Left ventricle myocardium superior (tissue), 1 donor: ENCODE measurements around the gene MYBPH. TPM values are rescaled to one million over a fixed set of nuclear protein-coding genes. Genes with fewer than 3 reads are reported as not detected.

Source experiments
- ATAC-seq: fragments of 200-7000 bp; cut with Tn5 transposase; one replicate; pipeline ENCODE4 v1.9.1; 2020; ENCODE audit warnings: mild to moderate bottlenecking, moderate library complexity
- DNase-seq: peaks from one replicate; pipeline ENCODE4 v3.0.0-alpha.2; 2020
- intact Hi-C: fragments of 100-400 bp; cut with micrococcal nuclease; formaldehyde crosslinking; loops from one replicate; pipeline ENCODE4 v1.11.0; 2022
- total RNA-seq: library from RNA; stranded (reverse); fragmentation: NEBNext Ultra II Directional; extraction: Animal tissue kit (Norgen Biotek cat#: 25700); gene quantifications from one replicate; pipeline ENCODE4 v1.2.1, GENCODE V29; 2021
- donor health status: DM: no; HTN: yes; CAD: no; lungs with severe emphysema.

The MYBPH gene
- total RNA-seq, 1 donor from 2014 or later: not detected

DNA sequence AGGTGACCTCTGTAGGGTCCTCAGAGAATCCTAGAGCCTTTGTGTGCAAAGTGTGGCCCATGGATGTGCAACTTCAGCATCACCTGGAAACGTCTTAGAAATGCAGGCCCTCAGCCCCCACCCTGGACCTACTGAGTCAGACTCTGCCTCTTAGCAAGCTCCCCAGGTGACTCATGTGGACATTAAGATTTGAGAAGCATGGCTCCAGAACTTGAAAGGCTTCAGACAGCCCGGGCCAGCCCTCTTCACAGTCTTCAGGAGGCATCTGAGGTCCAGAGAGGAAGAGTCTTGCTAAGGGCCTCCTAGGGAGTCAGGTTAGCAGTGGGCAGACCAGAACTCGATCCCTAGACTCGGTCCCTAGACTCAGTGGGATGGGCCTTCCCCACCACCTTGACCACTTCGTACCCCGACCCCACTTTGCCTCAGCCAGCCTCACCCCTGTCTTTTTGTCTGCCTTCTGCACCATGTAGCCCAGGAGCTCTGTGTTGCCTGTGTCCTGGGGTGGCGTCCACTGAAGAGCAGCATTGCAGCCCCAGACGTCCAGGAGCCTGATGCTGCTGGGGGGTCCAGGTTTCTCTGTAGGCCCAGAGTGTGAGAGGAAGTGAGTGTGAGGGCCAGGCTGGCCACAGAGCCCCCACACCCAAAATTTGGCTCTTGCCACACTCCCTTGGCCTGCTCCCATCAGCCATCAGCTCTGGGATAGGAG is 4.8 kb downstream of the MYBPH start:
- ATAC-seq (no peak), DNase-seq (no peak)
- intact Hi-C loops: loop anchor here (5.0 kb wide), 1 partner anchor 53 kb away; no protein-coding TSS in a partner anchor

DNA sequence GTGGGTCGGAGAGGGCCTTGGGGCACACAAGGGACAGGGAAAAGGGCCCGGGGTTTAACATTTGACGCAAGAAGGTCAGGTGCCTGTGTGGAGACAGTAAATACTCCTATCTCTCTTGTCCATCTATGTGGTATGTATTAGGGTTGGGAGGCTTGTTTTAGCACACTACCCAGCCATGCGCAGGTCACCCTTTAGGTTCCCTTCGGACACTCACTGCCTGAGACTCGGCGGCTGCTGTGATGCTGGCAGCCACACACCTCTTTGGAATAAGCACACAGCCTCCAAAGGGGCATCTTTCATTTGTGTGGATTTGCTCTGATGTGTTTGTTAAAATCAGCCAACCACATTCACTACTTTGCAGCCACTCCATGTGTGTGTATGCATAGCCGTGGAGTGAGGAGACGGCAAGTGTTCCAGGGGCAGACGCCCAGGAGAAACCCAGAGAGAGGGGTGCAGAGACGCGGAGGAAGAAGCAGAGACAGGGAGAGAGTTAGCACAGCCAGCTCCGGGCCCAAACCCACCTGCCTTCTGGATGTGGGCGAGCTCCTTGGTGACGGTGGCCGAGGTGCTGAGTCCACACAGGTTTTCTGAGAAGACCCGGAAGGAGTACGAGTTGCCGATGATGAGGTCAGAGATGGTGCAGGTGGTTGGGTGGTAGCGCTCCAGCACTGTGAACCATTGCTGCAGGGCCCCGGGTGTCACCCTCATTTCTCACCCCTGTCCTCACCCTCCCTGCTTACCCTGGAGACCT is 5.7 kb downstream of the MYBPH start:
- DNase-seq (peak; percentile 23), ATAC-seq (no peak)
- intact Hi-C loops: loop anchor here (5.0 kb wide), 1 partner anchor 53 kb away; no protein-coding TSS in a partner anchor

DNA sequence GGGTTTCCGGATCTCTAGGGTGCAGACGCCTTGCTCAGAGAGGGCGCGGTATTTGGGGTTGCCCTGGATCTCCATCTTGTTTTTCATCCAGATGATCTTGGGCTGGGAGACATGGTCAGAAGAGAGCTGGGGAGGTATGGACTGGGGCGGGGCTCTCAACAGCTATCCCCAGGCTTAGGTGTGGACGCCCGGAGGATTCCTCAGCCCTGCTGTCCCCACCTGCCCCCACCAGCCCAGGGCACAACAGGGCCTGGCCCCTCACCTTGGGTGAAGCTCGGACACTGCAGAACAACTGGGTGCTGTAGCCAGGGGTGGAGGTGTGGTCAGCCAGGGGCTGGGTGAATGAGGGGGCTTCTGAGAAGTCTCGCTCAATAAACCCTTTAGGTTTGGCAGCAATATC is 6.6 kb downstream of the MYBPH start:
- no peak for ATAC-seq
- peak; percentile 8 for DNase-seq
- intact Hi-C loops: no loop called here

DNA sequence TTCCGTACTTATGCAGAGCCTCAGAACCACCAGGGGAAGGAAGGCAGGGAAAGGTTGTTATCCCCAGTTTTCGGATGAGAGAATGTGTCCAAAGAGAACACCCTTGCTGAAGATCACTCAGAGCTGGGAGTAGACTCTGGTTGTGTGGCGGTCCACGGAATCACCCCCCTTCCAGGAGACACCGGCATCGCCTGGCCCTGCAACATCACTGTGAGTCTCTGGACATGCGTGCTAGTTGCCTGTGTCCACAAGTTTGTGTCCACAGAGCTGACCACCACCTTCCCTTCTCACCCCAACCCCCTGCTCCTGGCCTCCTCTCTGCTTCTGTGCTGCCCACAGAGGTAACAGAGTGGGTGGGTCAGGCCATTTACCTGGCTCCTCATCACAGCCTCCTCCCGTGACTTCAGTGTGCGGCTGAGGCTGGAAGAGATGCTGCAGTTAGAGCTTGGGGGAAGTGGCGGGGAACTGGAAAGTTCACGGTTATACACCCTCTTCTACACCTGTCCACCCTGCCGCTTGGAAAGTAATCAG is 7.3 kb downstream of the MYBPH start:
- DNase-seq: no peak
- intact Hi-C loops: no loop called here
- no peak for ATAC-seq

DNA sequence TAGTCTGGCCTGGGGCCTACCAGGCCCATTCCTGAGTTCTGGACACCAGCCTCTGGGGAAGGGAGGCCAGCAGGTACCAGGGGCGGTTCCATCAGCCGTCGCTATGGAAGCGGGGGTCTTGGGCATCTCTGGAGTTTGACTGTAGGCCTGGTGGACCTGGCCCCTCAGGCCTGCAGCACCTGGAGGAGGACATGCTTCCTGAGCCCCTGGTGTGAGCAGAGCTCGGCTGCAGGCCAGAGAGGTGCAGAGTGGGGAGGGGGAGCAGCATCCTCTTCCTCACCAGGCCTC is 7.8 kb downstream of the MYBPH start:
- DNase-seq: no peak
- ATAC-seq: no peak
- intact Hi-C loops: no loop called here

DNA sequence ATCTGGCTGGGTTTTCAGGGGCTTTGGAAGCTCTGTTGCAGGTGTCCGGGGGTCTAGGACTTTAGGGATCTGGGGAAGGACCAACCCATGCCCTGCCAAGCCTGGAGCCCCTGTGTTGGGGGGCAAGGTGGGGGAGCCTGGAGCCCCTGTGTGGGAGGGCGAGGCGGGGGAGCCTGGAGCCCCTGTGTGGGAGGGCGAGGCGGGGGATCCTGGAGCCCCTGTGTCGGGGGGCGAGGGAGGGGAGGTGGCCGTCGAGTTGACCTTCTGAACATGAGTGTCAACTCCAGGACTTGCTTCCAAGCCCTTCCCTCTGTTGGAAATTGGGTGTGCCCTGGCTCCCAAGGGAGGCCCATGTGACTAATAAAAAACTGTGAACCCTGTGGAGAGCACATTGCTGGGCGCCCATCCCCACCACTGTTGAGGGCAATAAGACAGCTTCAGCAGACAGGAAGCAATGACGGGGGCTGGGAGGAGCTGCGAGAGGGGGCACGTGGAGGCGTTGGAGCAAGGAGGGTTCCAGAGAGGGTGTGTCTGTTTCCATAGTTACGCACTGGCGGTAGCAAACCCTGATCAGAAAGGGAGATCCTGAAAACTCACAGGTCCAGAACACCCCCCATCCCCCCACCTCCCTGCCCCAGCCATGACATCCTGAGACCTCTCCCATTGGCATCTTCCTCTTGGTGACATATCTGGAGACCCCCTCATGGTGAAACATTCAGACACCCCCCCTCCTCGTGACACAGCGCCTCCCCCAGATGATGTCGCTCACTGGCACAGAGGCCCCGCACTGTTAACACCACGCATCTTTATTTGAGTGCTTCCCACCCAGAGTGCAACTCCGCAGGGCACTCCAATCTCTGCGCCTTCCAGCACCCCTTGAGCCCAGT is 8.4 kb downstream of the MYBPH start:
- peak; percentile 23 for DNase-seq
- intact Hi-C loops: no loop called here
- ATAC-seq: no peak

DNA sequence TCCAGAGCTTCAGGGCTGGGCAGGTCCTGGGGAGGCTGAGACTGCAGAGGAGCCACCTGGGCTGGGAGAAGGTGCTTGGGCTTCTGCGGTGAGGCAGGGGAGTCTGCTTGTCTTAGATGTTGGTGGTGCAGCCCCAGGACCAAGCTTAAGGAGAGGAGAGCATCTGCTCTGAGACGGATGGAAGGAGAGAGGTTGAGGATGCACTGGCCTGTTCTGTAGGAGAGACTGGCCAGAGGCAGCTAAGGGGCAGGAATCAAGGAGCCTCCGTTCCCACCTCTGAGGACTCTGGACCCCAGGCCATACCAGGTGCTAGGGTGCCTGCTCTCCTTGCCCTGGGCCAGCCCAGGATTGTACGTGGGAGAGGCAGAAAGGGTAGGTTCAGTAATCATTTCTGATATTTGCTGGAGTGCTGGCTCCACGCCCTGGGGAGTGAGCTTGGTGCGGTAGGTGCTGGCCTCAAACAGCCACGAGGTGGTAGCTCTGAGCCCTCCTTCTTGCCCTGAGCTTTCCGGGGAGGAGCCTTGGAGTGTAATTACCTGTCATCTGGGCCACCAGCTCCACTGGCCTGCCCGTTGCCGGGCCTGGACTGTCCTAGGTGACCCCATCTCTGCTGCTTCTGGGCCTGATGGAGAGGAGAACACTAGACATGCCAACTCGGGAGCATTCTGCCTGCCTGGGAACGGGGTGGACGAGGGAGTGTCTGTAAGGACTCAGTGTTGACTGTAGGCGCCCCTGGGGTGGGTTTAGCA is 9.3 kb downstream of the MYBPH start:
- intact Hi-C loops: no loop called here
- no peak for ATAC-seq
- peak; percentile 13 for DNase-seq

DNA sequence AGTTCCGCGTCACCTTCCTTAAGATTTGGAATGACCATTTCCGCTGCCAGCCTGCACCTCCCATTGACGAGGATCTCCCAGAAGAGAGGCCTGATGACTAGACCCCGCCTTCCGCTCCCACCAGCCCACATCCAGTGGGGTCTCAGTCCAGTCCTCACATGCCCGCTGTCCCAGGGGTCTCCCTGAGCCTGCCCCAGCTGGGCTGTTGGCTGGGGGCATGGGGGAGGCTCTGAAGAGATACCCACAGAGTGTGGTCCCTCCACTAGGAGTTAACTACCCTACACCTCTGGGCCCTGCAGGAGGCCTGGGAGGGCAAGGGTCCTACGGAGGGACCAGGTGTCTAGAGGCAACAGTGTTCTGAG is 9.8 kb downstream of the MYBPH start:
- no peak for ATAC-seq
- DNase-seq: peak; percentile 16
- intact Hi-C loops: no loop called here

DNA sequence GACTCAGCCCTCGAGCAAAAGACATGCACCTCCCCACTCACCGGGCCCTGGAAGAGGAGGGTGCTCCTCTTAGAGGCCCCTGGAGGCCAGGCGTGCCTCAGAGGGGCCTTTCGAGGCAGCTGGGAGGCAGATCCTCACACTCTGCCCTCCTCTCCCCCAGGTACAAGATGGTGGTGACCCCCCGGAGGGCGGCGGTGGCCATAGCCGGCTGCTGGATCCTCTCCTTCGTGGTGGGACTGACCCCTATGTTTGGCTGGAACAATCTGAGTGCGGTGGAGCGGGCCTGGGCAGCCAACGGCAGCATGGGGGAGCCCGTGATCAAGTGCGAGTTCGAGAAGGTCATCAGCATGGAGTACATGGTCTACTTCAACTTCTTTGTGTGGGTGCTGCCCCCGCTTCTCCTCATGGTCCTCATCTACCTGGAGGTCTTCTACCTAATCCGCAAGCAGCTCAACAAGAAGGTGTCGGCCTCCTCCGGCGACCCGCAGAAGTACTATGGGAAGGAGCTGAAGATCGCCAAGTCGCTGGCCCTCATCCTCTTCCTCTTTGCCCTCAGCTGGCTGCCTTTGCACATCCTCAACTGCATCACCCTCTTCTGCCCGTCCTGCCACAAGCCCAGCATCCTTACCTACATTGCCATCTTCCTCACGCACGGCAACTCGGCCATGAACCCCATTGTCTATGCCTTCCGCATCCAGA is 10.4 kb downstream of the MYBPH start:
- intact Hi-C loops: no loop called here
- peak; percentile 23 for DNase-seq
- no peak for ATAC-seq

DNA sequence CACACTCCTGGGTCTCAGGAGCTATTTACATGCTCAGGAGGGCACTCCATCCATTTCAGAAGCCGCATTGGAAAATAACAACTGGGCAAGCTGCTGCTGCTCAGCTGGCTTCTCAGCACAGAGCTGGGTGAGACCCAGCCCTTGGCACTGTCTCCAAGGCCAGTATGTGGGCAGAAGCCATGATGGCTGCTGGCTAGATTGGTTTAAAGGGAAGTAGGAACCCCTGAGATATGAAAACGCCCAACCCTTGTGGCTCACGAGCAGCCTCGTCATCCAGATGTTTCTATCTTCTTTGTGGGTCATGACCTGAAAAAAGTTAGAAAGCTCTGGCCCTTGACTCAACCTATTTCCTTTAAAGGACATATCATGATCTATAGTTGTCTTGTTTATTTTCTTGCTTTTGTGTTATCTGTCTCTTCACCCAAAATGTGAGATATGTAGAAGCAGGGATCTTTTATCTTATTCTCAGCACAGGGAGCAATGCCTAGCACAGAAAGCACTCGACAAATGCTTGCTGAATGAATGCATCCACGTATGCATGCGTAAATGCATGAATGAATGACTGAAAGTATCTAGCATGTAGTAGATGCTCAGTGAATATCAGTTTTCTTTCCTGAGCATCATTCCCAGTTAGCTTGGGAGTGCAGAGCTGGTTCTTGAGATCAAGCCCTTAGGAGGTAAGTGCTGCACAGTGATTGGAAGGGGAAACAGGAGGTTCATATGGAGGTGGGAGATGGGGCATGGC is 11.6 kb downstream of the MYBPH start:
- ATAC-seq (no peak), DNase-seq (peak; percentile 13)
- intact Hi-C loops: no loop called here

DNA sequence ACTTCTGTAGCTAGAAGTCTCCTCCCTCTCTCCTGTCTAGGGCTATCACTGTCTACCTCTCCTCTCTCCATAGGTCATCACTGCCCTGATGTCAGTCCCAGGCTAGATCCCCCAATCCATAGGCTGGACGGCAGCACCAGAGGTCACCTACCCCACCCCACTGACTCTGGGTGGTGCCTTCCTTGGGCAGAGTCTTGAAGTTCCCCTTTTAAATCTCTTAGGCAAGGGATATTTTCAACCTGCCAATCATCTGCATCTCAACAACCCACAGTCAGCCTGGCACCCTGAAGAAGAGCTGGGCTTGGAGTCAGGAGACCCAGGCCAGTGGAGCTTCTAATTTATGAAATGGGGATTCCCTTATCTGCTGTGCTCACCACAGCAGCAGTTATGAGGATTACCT is 13.2 kb downstream of the MYBPH start:
- intact Hi-C loops: no loop called here
- DNase-seq (peak; percentile 3), ATAC-seq (no peak)

DNA sequence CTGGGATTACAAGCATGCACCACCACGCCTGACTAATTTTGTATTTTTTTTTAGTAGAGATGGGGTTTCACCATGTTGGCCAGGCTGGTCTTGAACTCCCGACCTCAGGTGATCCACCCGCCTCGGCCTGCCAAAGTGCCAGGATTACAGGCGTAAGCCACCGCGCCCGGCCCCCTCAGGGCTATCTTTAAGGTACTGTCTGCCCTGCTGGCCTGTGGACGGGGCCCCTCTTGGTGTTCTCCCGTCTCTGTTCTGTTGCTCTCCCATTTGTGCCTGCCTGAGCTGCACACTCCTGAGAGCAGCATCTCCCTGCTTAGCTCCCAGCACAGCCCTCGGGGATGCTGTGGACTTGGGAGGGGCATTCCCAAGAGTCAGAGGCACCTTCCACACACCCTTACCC is 13.9 kb downstream of the MYBPH start:
- intact Hi-C loops: no loop called here
- ATAC-seq (no peak), DNase-seq (no peak)

DNA sequence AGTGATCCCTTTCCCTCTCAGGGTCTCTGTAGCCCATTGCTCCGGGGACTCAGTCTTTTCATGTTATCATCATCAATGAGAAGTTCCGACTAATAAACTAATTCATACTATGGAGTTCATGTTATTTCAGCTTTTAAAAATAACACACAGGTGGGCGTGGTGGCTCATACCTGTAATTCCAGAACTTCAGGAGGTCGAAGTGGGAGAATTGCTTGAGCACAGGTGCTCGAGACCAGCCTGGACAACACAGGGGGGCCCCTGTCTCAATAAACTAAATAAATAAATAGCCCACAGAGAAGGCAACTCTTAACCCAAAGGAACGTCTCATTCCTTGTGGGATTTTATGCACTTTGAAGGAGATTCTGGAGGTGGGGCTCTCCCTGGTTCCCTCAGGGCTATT is 14.5 kb downstream of the MYBPH start:
- no peak for DNase-seq
- intact Hi-C loops: no loop called here
- no peak for ATAC-seq

DNA sequence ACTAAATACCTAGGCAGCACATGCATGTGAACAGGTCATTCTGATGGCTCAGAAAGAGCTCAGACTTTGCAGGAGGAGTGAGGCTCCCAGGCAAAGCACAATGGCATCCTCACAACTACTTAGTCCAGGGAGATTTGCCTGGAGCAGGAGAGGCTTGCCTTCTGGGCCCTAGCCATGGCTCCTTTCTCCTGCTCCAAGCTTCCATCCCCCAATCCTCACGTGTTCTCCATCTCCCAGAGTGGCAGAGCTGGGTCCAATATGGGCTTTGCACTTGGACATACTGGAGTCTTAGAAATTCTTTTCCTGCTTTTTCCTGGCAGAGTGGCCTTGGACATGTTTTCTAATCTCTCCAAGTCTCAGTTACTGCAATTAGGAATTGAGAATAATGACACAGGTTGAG is 15.8 kb downstream of the MYBPH start:
- ATAC-seq: no peak
- intact Hi-C loops: no loop called here
- DNase-seq: no peak

DNA sequence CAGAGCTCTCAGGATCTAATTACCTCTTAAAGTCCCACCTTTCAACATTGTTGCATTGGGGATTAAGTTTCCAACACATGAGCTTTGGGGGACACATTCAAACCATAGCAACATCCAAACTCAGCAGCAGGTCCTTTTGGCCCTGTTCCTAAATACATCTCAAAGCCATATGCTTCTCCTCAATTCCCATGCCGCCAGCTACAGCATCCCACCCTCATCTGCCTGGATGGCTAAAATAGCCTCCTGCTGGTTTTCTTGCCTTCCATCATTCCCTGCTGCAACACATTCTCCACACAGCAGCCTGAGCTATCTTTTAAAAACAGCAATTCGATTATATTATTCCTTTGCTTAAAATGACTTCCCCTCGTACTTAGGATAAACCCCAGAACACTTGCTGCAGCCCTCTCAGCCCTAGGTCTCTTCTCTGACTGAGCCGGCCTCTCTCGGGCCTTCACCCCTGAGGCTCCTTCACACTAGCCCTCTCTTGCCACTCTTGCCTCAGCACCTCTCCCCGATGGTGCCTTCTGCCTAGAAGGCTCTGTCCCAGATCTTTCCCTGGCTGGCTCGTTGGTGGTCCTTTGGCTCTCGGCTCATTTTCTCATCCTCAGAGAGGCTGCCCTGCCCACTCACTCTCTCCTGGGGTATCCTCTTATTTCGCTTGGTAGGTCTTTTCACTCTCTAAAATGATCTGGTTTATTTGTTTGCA is 16.5 kb downstream of the MYBPH start:
- DNase-seq (no peak), ATAC-seq (no peak)
- intact Hi-C loops: no loop called here

DNA sequence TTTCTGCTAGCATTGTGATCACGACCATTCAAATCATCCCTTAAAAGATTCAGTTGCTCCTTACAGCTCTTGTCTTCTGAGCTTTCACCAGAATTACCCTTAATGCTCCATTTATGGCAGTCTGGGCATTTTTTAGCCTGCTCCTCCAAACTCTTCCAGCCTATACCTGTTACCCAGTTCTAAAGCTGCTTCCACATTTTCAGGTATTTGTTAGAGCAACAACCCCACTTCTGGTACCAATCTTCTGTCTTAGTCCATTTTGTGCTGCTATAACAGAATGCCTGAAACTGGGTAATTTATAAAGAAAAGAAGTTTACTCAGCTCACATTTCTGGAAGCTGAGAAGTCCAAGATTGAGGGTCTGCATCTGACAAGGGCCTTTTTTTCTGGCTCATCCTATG is 17.2 kb downstream of the MYBPH start:
- intact Hi-C loops: no loop called here
- no peak for ATAC-seq
- no peak for DNase-seq

DNA sequence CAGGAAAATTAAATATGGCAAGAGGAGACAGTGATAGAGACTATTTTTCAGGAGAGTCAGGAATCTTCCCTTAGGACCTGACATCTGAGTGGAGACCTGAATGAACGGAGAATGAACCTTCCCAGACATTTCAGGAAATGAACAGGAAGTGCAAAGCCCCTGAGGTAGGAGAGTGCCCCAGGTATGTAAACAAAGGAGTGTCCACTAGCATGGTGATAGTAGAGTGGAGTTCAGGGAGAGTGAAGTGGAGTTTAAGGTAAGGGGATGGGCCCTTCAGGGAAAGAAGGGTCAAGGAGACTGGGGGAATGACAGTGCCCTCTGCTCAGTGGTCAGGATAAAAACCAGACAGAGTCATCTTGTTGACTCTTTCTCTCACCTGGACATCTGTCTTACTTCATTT is 19.3 kb downstream of the MYBPH start:
- DNase-seq (no peak), ATAC-seq (no peak)
- intact Hi-C loops: no loop called here
